Measurements from ENCODE around the gene PLCB2.

GRCh38 chr15:40250771-40251483, 56.8 kb downstream of the PLCB2 start:
- no peak for TF ChIP-seq CTCF (IDR thresholded peaks at IDR 0.05; ENCODE audit: borderline replicate concordance, extremely low read depth, low read length, poor library complexity, severe bottlenecking)
- TF ChIP-seq EZH2 (IDR thresholded peaks at IDR 0.05; ENCODE audit: borderline replicate concordance, low read depth, low read length, severe bottlenecking): no peak
